ENCODE measurements around the gene S100A5.
"Not testable (repeated sequence)": the region's sequence is repeated elsewhere in the genome, so short reads cannot be mapped to it uniquely, and the experiment has no call there.

Gene S100A5

GRCh38 chr1:153566414-153567371 lies 26.0 kb upstream of the S100A5 start:
- no peak for DNase-seq

GRCh38 chr1:153565529-153566374 lies 25.0 kb upstream of the S100A5 start, which contains the start of gene S100A2:
TSS of gene S100A2 (minus strand) at chr1:153565844. CDS start at chr1:153563877, 1,967 bp downstream.
- DNase-seq = no peak

DNA sequence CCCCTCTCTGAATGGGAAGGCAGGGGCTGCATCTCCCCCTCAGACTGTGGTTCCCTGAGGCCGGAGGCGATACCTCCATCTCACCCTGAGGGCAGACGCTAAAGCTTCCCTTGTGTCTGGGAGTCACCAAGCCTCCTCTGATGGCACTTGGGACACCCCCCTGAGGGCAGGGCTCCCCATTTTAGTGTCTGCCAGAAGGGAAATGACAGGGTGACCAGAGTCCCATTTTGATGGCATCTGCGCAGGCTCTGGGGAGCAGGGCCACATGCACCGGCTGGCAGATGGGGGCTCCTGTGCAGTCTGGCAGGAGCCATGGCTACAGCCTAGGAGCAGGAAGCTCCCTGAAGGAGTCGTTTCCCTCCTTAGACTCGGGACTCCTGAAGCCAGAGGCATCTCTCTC lies 23.3 kb upstream of the S100A5 start:
- no peak for DNase-seq

GRCh38 chr1:153563483-153563901 lies 22.8 kb upstream of the S100A5 start:
- no peak for DNase-seq

- DNase-seq = not testable (repeated sequence)
These were observed 21.3 kb upstream of the S100A5 start for GRCh38 chr1:153562021-153562420.

DNA sequence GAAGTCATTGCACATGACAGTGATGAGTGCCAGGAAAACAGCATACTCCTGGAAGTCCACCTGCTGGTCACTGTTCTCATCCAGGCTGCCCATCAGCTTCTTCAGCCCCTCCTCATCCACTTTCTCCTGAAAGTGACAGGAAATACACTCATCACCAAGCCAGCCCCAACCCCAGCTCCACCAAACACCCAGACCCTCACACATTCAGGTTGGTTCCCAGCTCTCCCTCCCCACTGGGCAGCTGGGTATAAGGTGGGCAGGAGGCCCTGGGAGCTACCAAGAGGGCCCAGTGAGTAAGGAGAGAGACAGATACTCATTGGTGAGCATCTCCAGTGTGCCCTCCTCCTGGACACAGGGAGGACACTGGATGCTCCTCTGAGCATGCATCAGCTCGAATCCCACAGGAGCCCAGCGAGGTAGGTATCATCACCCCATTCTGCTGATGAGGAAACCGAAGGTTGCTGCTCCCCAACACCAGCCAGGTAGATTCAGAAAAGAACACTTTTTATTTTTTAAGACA lies 20.8 kb upstream of the S100A5 start:
- DNase-seq = no peak

DNA sequence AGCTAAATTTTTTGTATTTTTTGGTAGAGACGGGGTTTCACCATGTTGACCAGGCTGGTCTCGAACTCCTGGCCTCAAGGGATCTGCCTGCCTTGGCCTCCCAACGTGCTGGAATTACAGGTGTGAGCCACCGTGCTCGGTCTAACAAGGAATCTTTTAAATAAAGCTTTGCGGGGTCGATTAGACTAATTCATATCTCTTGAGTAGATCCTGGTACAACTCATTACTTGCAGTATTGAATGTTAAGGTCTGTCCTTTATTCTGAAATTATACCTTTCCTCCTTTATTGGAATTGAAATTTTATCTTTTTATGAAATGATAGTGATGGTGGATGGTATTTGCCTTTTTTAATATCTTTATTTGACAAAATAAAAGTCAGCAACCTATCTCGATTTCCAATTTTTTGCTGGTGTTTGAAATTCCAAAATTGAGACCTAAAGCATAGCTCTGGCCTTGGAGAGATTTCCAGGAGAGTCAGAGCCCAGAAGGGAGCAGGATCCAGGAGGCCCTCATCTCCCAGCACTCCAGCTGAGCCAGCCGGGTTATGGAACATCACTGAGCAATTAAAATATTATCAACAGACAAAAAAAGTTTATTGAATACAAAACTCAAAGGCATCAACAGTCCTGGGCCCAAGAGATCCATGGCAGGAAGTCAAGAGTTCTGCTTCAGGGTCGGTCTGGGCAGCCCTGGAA lies 20.2 kb upstream of the S100A5 start:
- DNase-seq = no peak

- no peak for DNase-seq
These were observed 19.5 kb upstream of the S100A5 start for GRCh38 chr1:153560241-153560640.

DNA sequence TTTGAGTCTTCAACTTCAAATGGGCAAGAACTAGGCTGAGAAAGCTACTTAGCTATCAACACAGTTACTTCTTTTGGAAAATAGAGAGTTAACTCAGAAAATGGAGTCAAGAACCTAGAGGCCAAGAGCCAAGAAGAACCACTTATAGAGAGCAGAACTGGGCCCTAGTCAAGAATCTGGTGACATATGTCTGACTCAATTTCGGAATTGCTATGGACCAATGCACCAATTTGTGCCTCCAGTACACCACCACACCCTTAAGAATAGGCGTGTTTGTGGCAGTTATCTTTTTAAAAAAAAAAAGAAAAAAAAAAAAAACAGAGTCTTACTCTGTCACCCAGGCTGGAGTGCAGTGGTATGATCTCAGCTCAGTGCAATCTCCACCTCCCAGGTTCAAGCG lies 17.1 kb upstream of the S100A5 start:
- no peak for DNase-seq

GRCh38 chr1:153556348-153556747 lies 15.6 kb upstream of the S100A5 start:
- no peak for DNase-seq

DNA sequence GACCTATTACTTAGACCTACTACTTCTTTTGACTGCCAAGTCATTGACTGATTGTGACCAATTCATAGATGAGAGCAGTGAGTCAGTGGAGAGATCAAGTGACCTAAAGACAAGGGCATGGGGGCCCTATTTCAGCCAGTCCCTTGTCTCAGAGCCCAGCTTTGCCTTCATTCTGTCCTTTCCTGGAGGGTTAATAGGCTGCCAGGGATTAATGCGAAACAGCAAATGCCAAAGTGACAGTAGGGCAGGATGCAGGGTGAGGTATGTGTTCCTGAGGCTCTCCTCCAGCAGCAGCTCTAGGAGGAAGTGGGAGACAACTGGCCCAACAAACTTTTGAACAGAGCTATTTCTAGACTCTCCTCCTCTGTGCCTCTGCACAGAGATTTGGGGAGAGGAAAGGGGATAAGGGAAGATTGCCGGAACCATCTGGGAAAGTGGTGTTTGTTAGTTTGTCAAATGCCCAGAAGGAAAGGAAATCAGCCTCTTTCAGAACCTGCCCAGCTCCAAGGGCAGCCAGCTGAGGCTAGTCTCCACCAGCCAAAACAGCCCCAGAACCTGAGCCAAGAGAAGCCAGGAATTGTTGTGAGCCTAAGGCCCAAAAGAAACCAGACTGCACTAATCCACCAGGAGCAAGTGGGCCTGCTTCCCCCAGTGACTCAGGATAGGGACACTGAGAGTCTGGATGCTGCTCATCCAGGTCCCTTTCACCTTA lies 13.3 kb upstream of the S100A5 start:
- DNase-seq = no peak

DNA sequence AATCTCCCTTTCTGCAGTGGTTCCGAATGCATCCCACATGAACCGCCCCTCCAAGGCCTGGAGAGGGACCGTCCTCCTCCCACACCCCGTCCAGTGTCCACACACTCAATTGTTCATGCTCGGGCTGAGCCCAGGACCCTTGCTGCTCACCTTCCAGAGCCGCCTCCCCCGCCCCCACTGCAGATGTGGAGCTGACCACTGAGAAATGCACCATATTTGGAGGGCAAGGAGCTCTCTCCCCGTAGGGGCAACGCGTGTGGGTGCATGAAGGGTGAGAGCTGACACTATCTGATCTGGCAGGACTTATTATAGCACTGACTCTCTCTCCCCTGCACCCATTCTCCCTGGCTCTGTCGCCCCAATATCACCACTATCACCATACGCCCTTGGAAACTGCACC lies 12.4 kb upstream of the S100A5 start:
- DNase-seq = no peak

GRCh38 chr1:153552335-153552734 lies 11.6 kb upstream of the S100A5 start:
- no peak for DNase-seq

DNA sequence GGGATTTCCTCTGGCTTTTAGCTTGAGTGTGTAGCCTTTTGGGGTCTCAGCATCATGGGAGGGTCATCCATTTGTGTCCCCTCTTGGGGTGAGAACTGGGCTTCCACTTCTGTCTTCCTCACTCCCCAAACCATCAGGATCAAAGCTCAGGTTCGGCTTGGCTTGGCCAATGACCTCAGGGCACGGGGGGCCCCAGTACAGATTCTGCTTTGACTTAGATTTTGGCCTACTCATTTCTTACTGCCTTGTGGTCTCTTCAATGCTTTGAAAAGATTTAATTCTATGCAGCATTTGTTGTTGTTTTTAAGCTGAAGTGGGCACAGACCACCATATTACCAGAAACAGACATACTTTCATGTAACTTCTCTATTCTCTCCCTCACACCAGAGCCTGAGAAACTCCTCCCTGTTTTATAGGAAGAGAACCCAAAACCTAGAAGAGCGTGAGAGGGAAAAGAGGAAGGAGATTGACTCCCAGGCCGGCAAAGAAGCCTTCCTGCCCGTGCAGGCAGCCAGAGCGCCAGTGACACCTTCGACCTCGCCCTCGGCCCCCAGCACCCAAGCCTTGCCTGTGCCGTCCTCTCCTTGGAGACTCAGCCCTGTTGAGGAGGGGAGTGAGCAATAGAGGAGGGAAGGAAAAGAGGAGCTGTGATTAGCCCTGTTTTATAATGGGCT lies 10.2 kb upstream of the S100A5 start:
- no peak for DNase-seq

- DNase-seq = no peak
These were observed 9.6 kb upstream of the S100A5 start for GRCh38 chr1:153550398-153550758.

DNA sequence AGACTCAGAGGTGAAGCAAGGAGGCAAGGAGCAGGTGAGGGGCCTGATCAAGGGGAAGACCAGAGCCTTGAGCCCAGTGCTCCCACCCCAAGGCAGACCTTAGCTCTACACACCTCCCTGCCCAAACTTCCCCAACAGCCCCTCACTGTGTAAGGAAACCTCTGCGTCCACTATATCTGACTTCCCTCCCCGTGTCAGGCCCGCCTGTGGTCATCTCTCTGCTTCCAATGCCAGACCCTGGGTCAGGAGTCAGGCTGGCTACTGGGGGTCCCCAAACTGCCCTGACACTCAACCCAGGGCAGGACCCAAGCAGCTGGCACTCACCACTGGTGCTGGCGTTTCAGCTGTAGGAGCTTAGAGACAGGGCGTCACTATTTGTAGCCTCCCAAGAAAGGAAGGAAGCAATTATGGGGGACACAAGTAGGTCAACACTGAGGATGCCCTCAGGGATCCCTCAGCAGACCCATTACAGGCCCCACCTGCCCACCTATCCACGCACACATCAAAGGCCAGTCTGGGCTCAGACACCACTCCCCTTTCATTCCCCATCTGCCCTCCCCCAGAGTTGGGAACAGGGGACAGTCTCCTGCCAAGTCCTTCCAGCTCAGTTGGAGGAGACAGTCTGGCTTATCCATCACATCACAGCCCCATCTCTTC lies 9.1 kb upstream of the S100A5 start:
- no peak for DNase-seq

GRCh38 chr1:153548722-153549688 lies 8.3 kb upstream of the S100A5 start, which contains the start of gene S100A3:
TSS of gene S100A3 (minus strand) at chr1:153549258. CDS start at chr1:153548485, 773 bp downstream.
- DNase-seq = no peak

DNA sequence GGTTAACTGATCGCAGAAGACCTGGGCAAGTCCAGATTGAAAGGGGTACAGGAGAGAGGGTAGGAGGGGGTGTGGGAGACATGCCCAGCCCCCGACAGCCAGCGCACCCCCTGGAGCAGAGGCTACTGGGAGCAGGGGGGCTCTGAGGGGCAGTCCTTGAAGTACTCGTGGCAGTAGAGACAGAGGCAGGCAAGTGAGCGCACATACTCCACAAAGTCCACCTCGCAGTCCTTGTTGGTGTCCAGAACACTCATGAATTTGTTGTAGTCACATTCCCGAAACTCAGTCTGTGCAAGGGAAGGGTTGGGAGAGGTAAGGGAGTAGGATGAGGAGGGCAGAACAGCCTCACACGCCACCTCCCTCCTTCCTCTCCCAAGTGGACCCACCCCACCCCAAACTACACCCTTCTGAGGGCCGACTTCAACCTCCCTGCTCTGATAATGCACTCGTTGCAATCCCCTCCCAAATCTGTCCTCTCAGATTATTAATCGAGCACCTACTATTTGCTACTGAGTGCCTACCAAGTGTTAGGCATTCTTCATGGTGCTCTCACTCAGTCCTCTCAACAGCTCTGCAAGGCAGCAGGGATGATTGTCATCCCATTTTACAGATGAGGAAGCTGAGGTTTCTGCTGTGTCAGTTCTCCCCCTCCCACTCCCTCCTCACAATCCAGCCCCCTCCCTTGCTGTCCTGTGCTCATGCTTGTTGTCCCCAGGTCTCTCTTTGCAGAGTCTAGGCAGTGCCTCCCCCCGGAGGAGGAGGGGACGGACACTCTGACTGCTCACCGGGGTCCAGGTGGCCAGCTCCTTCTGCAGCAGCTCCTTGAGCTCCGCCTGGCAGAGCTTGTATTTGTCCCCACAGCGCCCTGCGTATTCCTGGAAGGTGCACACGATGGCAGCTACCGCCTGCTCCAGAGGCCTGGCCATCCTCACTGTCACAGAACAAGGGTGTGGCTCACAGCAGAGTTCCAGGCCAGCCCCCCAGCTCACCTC lies 7.1 kb upstream of the S100A5 start:
- DNase-seq = no peak
